ENCODE data around the gene SNX13.

SNX13 gene

DNA sequence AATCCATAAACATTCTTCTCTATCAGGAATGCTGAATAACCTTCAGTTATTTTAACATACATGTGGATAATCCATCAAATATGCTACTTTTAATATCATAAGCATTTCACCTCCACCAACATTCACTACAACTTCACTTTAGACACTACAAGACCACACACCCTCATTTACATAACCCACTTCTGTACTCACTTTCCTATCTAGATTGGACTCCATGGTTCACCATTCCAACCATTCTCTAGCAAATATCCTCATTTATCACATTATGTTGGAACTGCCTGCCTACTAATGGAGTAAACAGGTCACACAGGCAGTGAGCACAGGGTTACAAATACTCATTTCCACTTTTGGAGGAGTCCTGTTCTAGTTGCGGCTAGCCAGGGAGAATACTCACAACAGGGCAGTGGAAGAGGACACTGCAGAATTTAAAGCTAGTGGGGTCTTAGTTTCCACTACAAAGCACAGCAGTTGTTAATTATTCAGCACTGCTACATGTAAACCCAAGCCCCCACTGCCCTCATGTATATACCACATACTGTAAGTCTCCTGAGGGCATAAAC lies 18.4 kb downstream of the SNX13 start:
- TF ChIP-seq, protein P1, sequence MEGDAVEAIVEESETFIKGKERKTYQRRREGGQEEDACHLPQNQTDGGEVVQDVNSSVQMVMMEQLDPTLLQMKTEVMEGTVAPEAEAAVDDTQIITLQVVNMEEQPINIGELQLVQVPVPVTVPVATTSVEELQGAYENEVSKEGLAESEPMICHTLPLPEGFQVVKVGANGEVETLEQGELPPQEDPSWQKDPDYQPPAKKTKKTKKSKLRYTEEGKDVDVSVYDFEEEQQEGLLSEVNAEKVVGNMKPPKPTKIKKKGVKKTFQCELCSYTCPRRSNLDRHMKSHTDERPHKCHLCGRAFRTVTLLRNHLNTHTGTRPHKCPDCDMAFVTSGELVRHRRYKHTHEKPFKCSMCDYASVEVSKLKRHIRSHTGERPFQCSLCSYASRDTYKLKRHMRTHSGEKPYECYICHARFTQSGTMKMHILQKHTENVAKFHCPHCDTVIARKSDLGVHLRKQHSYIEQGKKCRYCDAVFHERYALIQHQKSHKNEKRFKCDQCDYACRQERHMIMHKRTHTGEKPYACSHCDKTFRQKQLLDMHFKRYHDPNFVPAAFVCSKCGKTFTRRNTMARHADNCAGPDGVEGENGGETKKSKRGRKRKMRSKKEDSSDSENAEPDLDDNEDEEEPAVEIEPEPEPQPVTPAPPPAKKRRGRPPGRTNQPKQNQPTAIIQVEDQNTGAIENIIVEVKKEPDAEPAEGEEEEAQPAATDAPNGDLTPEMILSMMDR (IDR thresholded peaks at IDR 0.05; ENCODE audit: extremely low read depth, insufficient read depth, missing control alignments): no peak
- DNase-seq (ENCODE audit: low spot score): no peak
- in situ Hi-C loops (cut with MboI; ENCODE audit: low pct_unique_long_range_greater_than_20kb, low sequenced_read_pairs, unreplicated experiment): no loop called here

DNA sequence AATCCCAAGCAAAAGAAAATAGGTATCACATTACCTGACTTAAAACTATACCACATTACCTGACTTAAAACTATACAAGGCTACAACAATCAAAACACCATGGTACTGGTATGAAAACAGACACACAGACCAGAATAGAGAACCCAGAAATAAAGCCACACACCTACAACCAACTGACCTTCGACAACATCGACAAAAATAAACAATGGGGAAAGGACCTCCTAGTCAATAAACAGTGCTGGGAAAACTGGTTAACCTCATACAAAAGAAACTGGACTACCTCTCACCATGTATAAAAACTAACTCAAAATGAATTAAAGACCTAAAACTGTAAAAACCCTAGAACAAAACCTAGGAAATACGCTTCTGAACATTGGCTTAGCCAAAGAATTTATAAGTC lies 22.5 kb downstream of the SNX13 start:
- no peak for DNase-seq (ENCODE audit: low spot score)
- TF ChIP-seq, protein P1 (IDR thresholded peaks at IDR 0.05; ENCODE audit: extremely low read depth, insufficient read depth, missing control alignments): no peak
- in situ Hi-C loops (cut with MboI; ENCODE audit: low pct_unique_long_range_greater_than_20kb, low sequenced_read_pairs, unreplicated experiment): no loop called here

DNA sequence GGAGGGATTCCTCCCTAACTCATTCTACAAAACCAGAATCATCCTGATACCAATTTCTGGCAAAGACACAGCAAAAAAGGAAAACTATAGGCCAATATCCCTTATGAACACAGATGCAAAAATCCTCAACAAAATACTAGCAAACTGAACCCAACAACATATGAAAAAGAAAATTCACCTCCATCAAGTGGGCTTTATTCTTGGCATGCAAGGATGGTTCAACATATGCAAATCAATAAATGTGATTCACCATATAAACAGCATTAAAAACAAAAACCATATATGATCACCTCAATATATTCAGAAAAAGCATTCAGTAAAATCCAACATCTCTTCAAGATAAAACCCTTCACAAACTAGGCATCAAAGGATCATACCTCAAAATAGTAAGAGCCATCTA lies 23.5 kb downstream of the SNX13 start:
- DNase-seq (ENCODE audit: low spot score): no peak
- in situ Hi-C loops (cut with MboI; ENCODE audit: low pct_unique_long_range_greater_than_20kb, low sequenced_read_pairs, unreplicated experiment): no loop called here
- TF ChIP-seq, protein P1 (IDR thresholded peaks at IDR 0.05; ENCODE audit: extremely low read depth, insufficient read depth, missing control alignments): no peak

DNA sequence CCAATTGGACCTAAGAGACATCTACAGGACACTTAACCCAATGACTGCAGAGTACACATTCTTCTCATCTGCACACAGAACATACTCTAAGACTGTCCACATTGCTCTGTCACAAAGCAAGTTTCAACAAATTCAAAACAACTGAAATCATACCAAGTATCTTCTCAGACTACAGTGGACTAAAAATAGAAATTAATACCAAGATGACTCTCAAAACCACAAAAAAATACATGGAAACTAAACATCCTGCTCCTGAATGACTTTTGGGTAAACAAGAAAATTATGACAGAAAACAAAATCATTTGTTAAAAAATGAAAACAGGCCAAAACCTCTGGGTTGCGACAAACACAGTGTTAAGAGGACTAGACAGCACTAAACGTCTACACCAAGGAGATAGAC lies 24.5 kb downstream of the SNX13 start:
- no peak for DNase-seq (ENCODE audit: low spot score)
- TF ChIP-seq, protein P1 (IDR thresholded peaks at IDR 0.05; ENCODE audit: extremely low read depth, insufficient read depth, missing control alignments): no peak
- in situ Hi-C loops (cut with MboI; ENCODE audit: low pct_unique_long_range_greater_than_20kb, low sequenced_read_pairs, unreplicated experiment): no loop called here

DNA sequence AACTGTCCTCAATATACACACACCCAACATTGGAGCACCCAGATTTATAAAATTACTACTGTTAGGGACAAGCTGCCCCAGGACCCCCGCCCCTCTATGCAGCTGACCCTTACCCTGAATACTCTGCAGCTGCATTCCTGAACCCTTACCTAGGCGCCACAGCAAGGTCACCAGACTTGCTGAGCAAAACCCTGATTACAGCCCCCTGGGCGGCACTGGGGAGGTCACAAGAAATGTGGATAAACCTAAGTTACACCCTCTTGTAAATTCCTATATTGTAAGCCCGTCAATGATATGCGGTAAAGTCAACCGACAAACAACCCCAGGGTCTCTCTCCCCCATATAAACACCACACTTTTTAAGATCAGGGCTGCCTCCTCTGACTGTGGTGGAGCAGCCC lies 25.1 kb downstream of the SNX13 start:
- TF ChIP-seq, protein P1 (IDR thresholded peaks at IDR 0.05; ENCODE audit: extremely low read depth, insufficient read depth, missing control alignments): no peak
- DNase-seq (ENCODE audit: low spot score): no peak
- in situ Hi-C loops (cut with MboI; ENCODE audit: low pct_unique_long_range_greater_than_20kb, low sequenced_read_pairs, unreplicated experiment): no loop called here

DNA sequence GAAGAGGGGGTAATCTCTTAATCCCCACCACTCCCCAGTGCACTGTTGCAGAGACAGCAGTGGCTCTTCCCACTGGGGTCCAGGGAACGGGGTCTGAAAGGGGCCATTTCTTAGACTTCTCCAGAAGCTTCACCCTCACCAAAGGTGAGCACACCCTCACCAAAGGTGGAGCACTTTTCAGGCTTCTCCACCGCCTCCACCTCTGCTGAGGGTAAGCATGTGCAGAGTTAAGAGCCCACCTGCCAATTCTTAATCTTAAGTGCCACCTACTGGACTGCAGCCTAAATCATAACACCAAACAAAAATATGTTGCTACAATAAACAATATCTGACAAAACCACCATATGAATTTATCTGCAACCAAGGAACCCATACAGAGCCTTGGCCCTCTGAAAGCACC lies 27.0 kb downstream of the SNX13 start:
- TF ChIP-seq, protein P1 (IDR thresholded peaks at IDR 0.05; ENCODE audit: extremely low read depth, insufficient read depth, missing control alignments): no peak
- no peak for DNase-seq (ENCODE audit: low spot score)
- in situ Hi-C loops (cut with MboI; ENCODE audit: low pct_unique_long_range_greater_than_20kb, low sequenced_read_pairs, unreplicated experiment): no loop called here

All from GM13977 (cell line).